HepG2 (cell line): ENCODE measurements around the gene CMTM1. TPM values are rescaled to one million over a fixed set of nuclear protein-coding genes. Genes with fewer than 3 reads are reported as not detected.

Experiments used
- CBX1 ChIP-seq: IDR thresholded peaks from one replicate; pipeline ENCODE4 v1.6.1; 2016; ENCODE audit warnings: antibody characterized with exemption, low read depth
- HBP1 ChIP-seq: IDR thresholded peaks from 2 replicates; pipeline ENCODE4 v1.6.1; 2016; ENCODE audit warnings: low read depth, control low read depth
- HNRNPK ChIP-seq: fragments of 200-400 bp; formaldehyde crosslinking; IDR thresholded peaks from 2 replicates; pipeline ENCODE4 v1.6.1; 2018; ENCODE audit warnings: low read length, low read depth, moderate library complexity, mild to moderate bottlenecking; ENCODE audit not compliant: poor library complexity, severe bottlenecking
- HOXA5 ChIP-seq: sonication (generic); formaldehyde crosslinking; IDR thresholded peaks from 2 replicates; pipeline ENCODE4 v1.4.0; 2020; ENCODE audit warnings: missing genetic modification reagents
- MATR3 ChIP-seq: sonication (generic); formaldehyde crosslinking; IDR thresholded peaks from 2 replicates; pipeline ENCODE4 v1.4.0; 2020; ENCODE audit warnings: missing genetic modification reagents
- NR1H2 ChIP-seq: sonication (generic); formaldehyde crosslinking; IDR thresholded peaks from 2 replicates; pipeline ENCODE4 v1.8.1; 2022; ENCODE audit warnings: low read depth, missing genetic modification reagents, borderline replicate concordance
- NR2C2 ChIP-seq: sonication (generic); formaldehyde crosslinking; IDR thresholded peaks from 2 replicates; pipeline ENCODE4 v1.4.0; 2020; ENCODE audit warnings: missing genetic modification reagents, mild to moderate bottlenecking, moderate library complexity, borderline replicate concordance
- SIN3B ChIP-seq: fragments of 150-350 bp; IDR thresholded peaks from 2 replicates; pipeline ENCODE4 v1.6.1; 2014; ENCODE audit warnings: low read length
- THAP9 ChIP-seq: sonication (generic); formaldehyde crosslinking; IDR thresholded peaks from 2 replicates; pipeline ENCODE4; 2020; ENCODE audit warnings: missing genetic modification reagents, mild to moderate bottlenecking, borderline replicate concordance
- ZNF281 ChIP-seq: sonication (generic); formaldehyde crosslinking; IDR thresholded peaks from 2 replicates; pipeline ENCODE4 v1.4.0; 2020; ENCODE audit warnings: missing genetic modification reagents, borderline replicate concordance
- ZNF547 ChIP-seq: sonication (generic); formaldehyde crosslinking; IDR thresholded peaks from 2 replicates; pipeline ENCODE4 v1.5.1; 2020; ENCODE audit warnings: mild to moderate bottlenecking, missing genetic modification reagents
- polyA plus RNA-seq, 8 experiments: library from polyadenylated mRNA; depleted of rRNA in 3 of 8; stranded (reverse) in 7 of 8; unstranded in 1 of 8; fragments of >200 nt; fragmentation: Illumina TruSeq in 4 of 8; extraction: Trizol in 4 of 8; gene quantifications; 2 replicates each; pipeline versions ENCODE4 v1.2.1 to v1.2.3, GENCODE V29; 2011 to 2016; ENCODE audit warnings: low read depth in 4 of 8, missing spikeins in 1 of 8, mixed read lengths in 1 of 8; ENCODE audit not compliant: insufficient read depth in 1 of 8
- total RNA-seq, 5 experiments: library from RNA; depleted of rRNA; stranded (reverse); fragments of >200 nt; fragmentation: Illumina TruSeq; extraction: Trizol; gene quantifications; 2 replicates each; pipeline ENCODE4 v1.2.3, GENCODE V29; 2016; ENCODE audit warnings: low read depth in 1 of 5

CMTM1 gene
- total and polyA plus RNA-seq, 2 of the 13 experiments (the other 11 are each of a cell fraction or from before 2014, with no cell fraction given) = 1.7 to 2.9 TPM

- TF ChIP-seq NR1H2 (CRISPR knock-in tag) (no peak), HOXA5 (no peak), NR2C2 (no peak), MATR3 (no peak), ZNF547 (no peak), SIN3B (no peak), HBP1 (CRISPR knock-in tag) (0 out of 2 replicates have a peak, but pooled peaks have one; percentile 30), HNRNPK (no peak), ZNF281 (CRISPR knock-in tag) (no peak), THAP9 (CRISPR knock-in tag) (no peak), CBX1 (no peak)
These were observed 13.0 kb upstream of the CMTM1 start (continued) for GRCh38 chr16:66553223-66553622.
